ENCODE results near the gene DUOX2.

DNA sequence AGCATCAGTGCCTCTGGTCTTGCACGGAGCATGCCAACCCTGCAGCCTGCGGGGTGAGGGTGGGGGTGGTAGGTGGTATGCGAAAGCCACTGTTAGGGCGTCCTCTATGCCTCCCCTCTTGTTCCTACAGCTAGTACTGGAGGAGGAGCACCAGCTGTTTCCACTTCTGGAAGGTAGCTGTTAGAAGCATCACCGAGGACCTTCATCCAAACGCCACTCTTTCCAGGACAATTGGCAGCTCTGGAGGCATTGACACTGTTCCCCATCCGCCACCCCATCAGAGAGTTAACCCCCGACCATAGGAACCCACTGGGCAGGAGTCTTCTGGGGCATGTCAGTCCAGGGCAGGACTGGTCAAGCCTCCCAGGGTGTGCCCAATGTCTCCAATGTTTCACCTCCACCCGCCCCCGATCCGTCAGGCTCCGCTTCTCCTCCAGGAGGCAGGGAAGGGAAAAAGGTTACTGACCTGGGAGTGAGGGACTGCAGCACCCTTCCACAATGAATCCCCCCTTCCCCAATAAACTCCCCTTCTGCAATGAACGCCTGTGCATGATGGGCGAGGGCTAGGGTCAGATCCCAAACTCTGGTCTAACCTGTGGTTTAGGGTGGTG is 487 bp downstream of the DUOX2 start:
- no peak for TF ChIP-seq POLR2A (IDR thresholded peaks at IDR 0.05)
- TF ChIP-seq, protein P1, sequence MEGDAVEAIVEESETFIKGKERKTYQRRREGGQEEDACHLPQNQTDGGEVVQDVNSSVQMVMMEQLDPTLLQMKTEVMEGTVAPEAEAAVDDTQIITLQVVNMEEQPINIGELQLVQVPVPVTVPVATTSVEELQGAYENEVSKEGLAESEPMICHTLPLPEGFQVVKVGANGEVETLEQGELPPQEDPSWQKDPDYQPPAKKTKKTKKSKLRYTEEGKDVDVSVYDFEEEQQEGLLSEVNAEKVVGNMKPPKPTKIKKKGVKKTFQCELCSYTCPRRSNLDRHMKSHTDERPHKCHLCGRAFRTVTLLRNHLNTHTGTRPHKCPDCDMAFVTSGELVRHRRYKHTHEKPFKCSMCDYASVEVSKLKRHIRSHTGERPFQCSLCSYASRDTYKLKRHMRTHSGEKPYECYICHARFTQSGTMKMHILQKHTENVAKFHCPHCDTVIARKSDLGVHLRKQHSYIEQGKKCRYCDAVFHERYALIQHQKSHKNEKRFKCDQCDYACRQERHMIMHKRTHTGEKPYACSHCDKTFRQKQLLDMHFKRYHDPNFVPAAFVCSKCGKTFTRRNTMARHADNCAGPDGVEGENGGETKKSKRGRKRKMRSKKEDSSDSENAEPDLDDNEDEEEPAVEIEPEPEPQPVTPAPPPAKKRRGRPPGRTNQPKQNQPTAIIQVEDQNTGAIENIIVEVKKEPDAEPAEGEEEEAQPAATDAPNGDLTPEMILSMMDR (IDR thresholded peaks at IDR 0.05 in 4 of 5, conservative IDR thresholded peaks at IDR 0.05 in 1 of 5), result no peak

Measured in gastrocnemius medialis (tissue), 4 donors.